GDM1 (cell line): ENCODE data around the gene KIFAP3.

ENCODE experiments used
- DNase-seq: peaks from one replicate; lab custom pipeline; 2025; lab: John Stamatoyannopoulos, UW

Gene KIFAP3

GRCh38 chr1:169985757-169986156 lies 88.7 kb downstream of the KIFAP3 start:
- no peak for DNase-seq

- DNase-seq: no peak
These were observed 100.4 kb downstream of the KIFAP3 start for GRCh38 chr1:169974067-169974466.

GRCh38 chr1:169970114-169970513 lies 104.4 kb downstream of the KIFAP3 start:
- no peak for DNase-seq

GRCh38 chr1:169968174-169968573 lies 106.3 kb downstream of the KIFAP3 start:
- no peak for DNase-seq

GRCh38 chr1:169964206-169964605 lies 110.3 kb downstream of the KIFAP3 start:
- DNase-seq: no peak

- no peak for DNase-seq
These were observed 114.8 kb downstream of the KIFAP3 start for GRCh38 chr1:169959686-169960085.

GRCh38 chr1:169958987-169959386 lies 115.5 kb downstream of the KIFAP3 start:
- DNase-seq: no peak

- DNase-seq: no peak
These were observed 116.6 kb downstream of the KIFAP3 start for GRCh38 chr1:169957884-169958283.

- no peak for DNase-seq
These were observed 123.4 kb downstream of the KIFAP3 start for GRCh38 chr1:169951108-169951507.

- DNase-seq: no peak
These were observed 125.4 kb downstream of the KIFAP3 start for GRCh38 chr1:169949139-169949538.

- no peak for DNase-seq
These were observed 128.3 kb downstream of the KIFAP3 start for GRCh38 chr1:169946206-169946605.

GRCh38 chr1:169945181-169945580 lies 129.3 kb downstream of the KIFAP3 start:
- DNase-seq: no peak

GRCh38 chr1:169944621-169945020 lies 129.9 kb downstream of the KIFAP3 start:
- DNase-seq: no peak

GRCh38 chr1:169943963-169944526 lies 130.4 kb downstream of the KIFAP3 start:
- no peak for DNase-seq

- DNase-seq: no peak
These were observed 132.3 kb downstream of the KIFAP3 start for GRCh38 chr1:169941982-169942830.

- DNase-seq: no peak
These were observed 140.3 kb downstream of the KIFAP3 start for GRCh38 chr1:169933984-169934725.

- DNase-seq: no peak
These were observed 142.7 kb downstream of the KIFAP3 start for GRCh38 chr1:169931795-169932231.

- no peak for DNase-seq
These were observed 145.3 kb downstream of the KIFAP3 start for GRCh38 chr1:169929210-169929526.

- DNase-seq: peak; percentile 19
These were observed 145.9 kb downstream of the KIFAP3 start for GRCh38 chr1:169928438-169929209.

- no peak for DNase-seq
These were observed 148.7 kb downstream of the KIFAP3 start for GRCh38 chr1:169925505-169926482.

GRCh38 chr1:169924829-169925228 lies 149.7 kb downstream of the KIFAP3 start:
- DNase-seq: no peak
